ENCODE data around the gene TRPM3. TPM values are rescaled to one million over a fixed set of nuclear protein-coding genes. Genes with fewer than 3 reads are reported as not detected.

Gene TRPM3
- total RNA-seq, 2 experiments from 2014 or later: not detected

GRCh38 chr9:70589571-70590314, 531.7 kb downstream of the TRPM3 start:
- Mint-ChIP-seq H3K4me1 (no peaks in the 10 kb centered on the region), H3K27ac (no peak overlapping the region), H3K27me3 (peaks cover 5% of the 10 kb centered on the region), H3K9me3 (ENCODE audit: low read depth) (no peaks in the 10 kb centered on the region), H3K4me3 (no peak overlapping the region), H3K36me3 (no peaks in the 10 kb centered on the region)
- DNase-seq (no peak), ATAC-seq (no peak)
- CTCF ChIA-PET: interaction anchor here (0.8 to 1.0 kb wide), 2 partner anchors 13 to 16 kb away, joined by 3 read pairs; no protein-coding TSS in a partner anchor

GRCh38 chr9:70588999-70589398, 532.4 kb downstream of the TRPM3 start:
- Mint-ChIP-seq H3K4me3 (no peak overlapping the region), H3K9me3 (ENCODE audit: low read depth) (no peaks in the 10 kb centered on the region), H3K27ac (no peak overlapping the region), H3K4me1 (no peaks in the 10 kb centered on the region), H3K27me3 (peaks cover 5% of the 10 kb centered on the region), H3K36me3 (no peaks in the 10 kb centered on the region)
- no peak for DNase-seq
- CTCF ChIA-PET: interaction anchor here (0.8 to 2.6 kb wide), 2 partner anchors 13 to 15 kb away, joined by 3 to 12 read pairs; no protein-coding TSS in a partner anchor
- ATAC-seq: no peak

DNA sequence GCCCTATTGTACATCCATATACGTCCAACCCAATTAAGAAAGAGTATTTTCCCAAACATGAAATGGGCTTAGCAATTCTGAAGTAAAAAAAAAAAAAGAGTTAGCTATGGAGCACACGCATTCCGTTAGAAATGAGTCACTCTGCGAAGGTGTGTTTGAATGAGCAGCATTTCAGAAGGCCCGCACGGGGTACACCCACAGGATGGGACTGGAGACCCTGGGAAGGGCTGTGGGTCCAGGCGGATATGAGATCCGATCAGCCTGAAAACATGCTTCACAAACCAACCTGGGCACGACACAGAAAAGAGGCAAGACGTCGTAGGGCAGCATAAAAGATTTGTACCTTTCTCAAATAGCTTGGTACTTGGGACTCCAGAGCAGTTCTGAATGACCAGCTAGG, 533.0 kb downstream of the TRPM3 start:
- no peak overlapping the region for H3K27ac Mint-ChIP-seq
- CTCF ChIA-PET: interaction anchor here (2.6 kb wide), 1 partner anchor 14 kb away, joined by 12 read pairs; no protein-coding TSS in a partner anchor

DNA sequence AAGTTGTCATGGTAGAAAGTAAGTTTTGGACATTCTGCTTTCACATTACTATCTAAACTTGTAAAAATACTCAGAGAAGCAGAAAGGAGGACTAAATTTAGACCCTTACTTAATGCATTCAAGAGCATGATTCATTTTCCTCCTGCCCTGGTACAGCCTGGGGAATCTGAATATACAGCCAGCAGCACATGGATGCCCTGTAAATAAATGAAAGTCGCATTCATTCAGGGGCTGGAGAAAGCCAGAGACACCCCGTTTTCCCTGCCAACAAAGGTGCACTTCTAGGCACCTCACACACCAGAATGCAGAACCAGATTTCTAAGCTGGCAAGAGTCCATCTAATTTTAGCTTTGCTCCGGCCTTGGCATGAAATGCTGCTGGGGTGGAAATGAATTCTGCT, 534.2 kb downstream of the TRPM3 start:
- H3K27ac Mint-ChIP-seq: no peak overlapping the region
- H3K27me3 Mint-ChIP-seq: peaks cover 5% of the 10 kb centered on the region
- H3K9me3 Mint-ChIP-seq (ENCODE audit: low read depth): no peaks in the 10 kb centered on the region
- H3K36me3 Mint-ChIP-seq: no peaks in the 10 kb centered on the region
- no peak overlapping the region for H3K4me3 Mint-ChIP-seq
- CTCF ChIA-PET: interaction anchor here (1.3 to 2.6 kb wide), 2 partner anchors 15 to 21 kb away, joined by 3 to 12 read pairs; no protein-coding TSS in a partner anchor
- no peaks in the 10 kb centered on the region for H3K4me1 Mint-ChIP-seq
- no peak for ATAC-seq
- no peak for DNase-seq

More for the DNA sequence above, 533.0 kb downstream of the TRPM3 start:
- Mint-ChIP-seq H3K4me3 (no peak overlapping the region), H3K27me3 (peaks cover 5% of the 10 kb centered on the region), H3K9me3 (ENCODE audit: low read depth) (no peaks in the 10 kb centered on the region), H3K4me1 (no peaks in the 10 kb centered on the region), H3K36me3 (no peaks in the 10 kb centered on the region)
- no peak for ATAC-seq
- DNase-seq: no peak

GRCh38 chr9:70586476-70586875, 534.9 kb downstream of the TRPM3 start:
- Mint-ChIP-seq H3K4me1 (no peaks in the 10 kb centered on the region), H3K27ac (no peak overlapping the region), H3K9me3 (ENCODE audit: low read depth) (no peaks in the 10 kb centered on the region), H3K36me3 (no peaks in the 10 kb centered on the region), H3K27me3 (peaks cover 5% of the 10 kb centered on the region), H3K4me3 (no peak overlapping the region)
- ATAC-seq (no peak), DNase-seq (no peak)
- CTCF ChIA-PET: interaction anchor here (2.2 to 2.6 kb wide), 2 partner anchors 16 kb away, joined by 9 to 12 read pairs; no protein-coding TSS in a partner anchor

- no peaks in the 10 kb centered on the region for H3K27me3 Mint-ChIP-seq
- H3K4me1 Mint-ChIP-seq: no peaks in the 10 kb centered on the region
- H3K4me3 Mint-ChIP-seq: no peak overlapping the region
- CTCF ChIA-PET: interaction anchor here (0.9 to 1.6 kb wide), 2 partner anchors 8 to 21 kb away, joined by 4 to 8 read pairs; no protein-coding TSS in a partner anchor
- no peaks in the 10 kb centered on the region for H3K36me3 Mint-ChIP-seq
- no peak overlapping the region for H3K27ac Mint-ChIP-seq
- no peak for DNase-seq
- no peak for ATAC-seq
- H3K9me3 Mint-ChIP-seq (ENCODE audit: low read depth): no peaks in the 10 kb centered on the region
These were observed 539.5 kb downstream of the TRPM3 start for GRCh38 chr9:70581955-70582350.

- DNase-seq (no peak), ATAC-seq (no peak)
- Mint-ChIP-seq H3K4me1 (no peaks in the 10 kb centered on the region), H3K27ac (no peak overlapping the region), H3K4me3 (no peak overlapping the region), H3K27me3 (no peaks in the 10 kb centered on the region), H3K9me3 (ENCODE audit: low read depth) (no peaks in the 10 kb centered on the region), H3K36me3 (no peaks in the 10 kb centered on the region)
- CTCF ChIA-PET: interaction anchor here (0.9 to 1.6 kb wide), 2 partner anchors 7 to 21 kb away, joined by 4 to 8 read pairs; no protein-coding TSS in a partner anchor
These were observed 540.0 kb downstream of the TRPM3 start for GRCh38 chr9:70581214-70581954.

GRCh38 chr9:70580606-70581195, 540.7 kb downstream of the TRPM3 start:
- no peaks in the 10 kb centered on the region for H3K9me3 Mint-ChIP-seq (ENCODE audit: low read depth)
- no peaks in the 10 kb centered on the region for H3K36me3 Mint-ChIP-seq
- no peak overlapping the region for H3K4me3 Mint-ChIP-seq
- ATAC-seq (no peak), DNase-seq (no peak)
- H3K27ac Mint-ChIP-seq: no peak overlapping the region
- no peaks in the 10 kb centered on the region for H3K27me3 Mint-ChIP-seq
- CTCF ChIA-PET: no interaction called here
- H3K4me1 Mint-ChIP-seq: no peaks in the 10 kb centered on the region

DNA sequence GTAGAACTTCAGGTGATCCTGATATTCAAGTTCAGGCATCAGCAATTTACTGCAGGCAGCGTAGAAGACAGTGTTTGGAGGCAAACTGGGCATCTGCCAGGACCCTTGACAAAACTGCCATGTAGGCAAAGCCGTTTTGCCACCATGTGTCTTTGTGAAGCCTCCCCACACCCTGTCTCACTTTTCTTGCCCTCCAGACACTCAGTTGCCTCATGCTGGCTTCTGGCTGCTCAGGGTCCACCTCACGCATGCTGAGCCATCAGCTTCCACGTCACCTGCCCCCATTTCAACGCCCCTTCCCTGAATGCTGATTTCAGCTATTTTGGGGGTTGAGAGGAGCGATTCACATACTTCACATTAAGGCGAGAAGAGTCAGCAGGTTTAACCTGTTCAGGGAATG, 541.7 kb downstream of the TRPM3 start:
- ATAC-seq: no peak
- DNase-seq: no peak
- no peak overlapping the region for H3K27ac Mint-ChIP-seq
- CTCF ChIA-PET: no interaction called here
- H3K4me3 Mint-ChIP-seq: no peak overlapping the region
- no peaks in the 10 kb centered on the region for H3K4me1 Mint-ChIP-seq
- H3K36me3 Mint-ChIP-seq: no peaks in the 10 kb centered on the region
- no peaks in the 10 kb centered on the region for H3K9me3 Mint-ChIP-seq (ENCODE audit: low read depth)
- H3K27me3 Mint-ChIP-seq: no peaks in the 10 kb centered on the region

DNA sequence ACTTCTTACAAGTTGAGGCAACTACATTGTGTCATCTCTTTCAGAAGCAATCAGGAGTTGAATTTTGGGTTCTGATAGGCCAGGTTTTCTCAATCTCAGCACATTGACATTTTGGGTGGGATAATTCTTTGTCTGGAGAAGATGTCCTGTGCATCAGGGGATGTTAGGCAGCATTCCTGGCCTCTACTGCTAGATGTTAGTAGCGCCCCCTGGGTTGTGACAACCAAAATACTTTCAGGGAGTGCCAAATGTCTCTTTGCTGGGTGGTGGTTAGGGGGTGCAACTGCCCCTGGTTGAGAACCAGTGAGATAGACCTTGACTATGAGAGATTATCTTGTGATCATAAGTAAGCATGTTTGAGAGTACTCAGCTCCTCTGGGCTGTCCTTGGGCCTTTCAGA, 542.7 kb downstream of the TRPM3 start:
- H3K36me3 Mint-ChIP-seq: no peaks in the 10 kb centered on the region
- no peaks in the 10 kb centered on the region for H3K27me3 Mint-ChIP-seq
- no peak for DNase-seq
- no peak overlapping the region for H3K27ac Mint-ChIP-seq
- CTCF ChIA-PET: interaction anchor here (0.7 kb wide), 2 partner anchors 14 to 105 kb away, joined by 3 to 4 read pairs; no protein-coding TSS in a partner anchor
- H3K4me3 Mint-ChIP-seq: no peak overlapping the region
- no peak for ATAC-seq
- no peaks in the 10 kb centered on the region for H3K4me1 Mint-ChIP-seq
- H3K9me3 Mint-ChIP-seq (ENCODE audit: low read depth): no peaks in the 10 kb centered on the region

DNA sequence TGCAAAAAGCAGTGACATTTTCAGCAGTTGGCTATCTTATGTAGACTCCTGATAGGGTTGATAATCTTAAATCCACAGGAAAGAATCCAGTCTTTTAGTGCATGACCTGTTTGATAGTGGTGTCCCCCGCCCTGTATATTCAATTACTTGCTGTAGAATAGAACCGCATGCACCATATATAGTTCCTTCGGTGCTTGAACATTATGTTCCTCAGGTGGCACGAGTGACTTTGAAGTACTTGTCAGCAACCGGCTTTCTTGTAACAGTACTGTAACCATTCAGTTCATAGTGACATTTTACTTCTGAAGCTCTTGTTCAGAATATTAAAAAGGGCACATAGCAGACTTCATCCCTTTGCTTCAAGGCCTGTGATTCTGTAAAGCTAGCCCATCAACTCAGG, 543.8 kb downstream of the TRPM3 start:
- DNase-seq (no peak), ATAC-seq (no peak)
- Mint-ChIP-seq H3K4me3 (no peak overlapping the region), H3K36me3 (no peaks in the 10 kb centered on the region), H3K9me3 (ENCODE audit: low read depth) (no peaks in the 10 kb centered on the region), H3K27me3 (no peaks in the 10 kb centered on the region), H3K4me1 (no peaks in the 10 kb centered on the region), H3K27ac (no peak overlapping the region)
- CTCF ChIA-PET: interaction anchor here (0.9 kb wide), 1 partner anchor 16 kb away, joined by 3 read pairs; no protein-coding TSS in a partner anchor

GRCh38 chr9:70576116-70576515, 545.3 kb downstream of the TRPM3 start:
- H3K36me3 Mint-ChIP-seq: peaks cover 2% of the 10 kb centered on the region
- H3K27me3 Mint-ChIP-seq: no peaks in the 10 kb centered on the region
- no peak for ATAC-seq
- no peak overlapping the region for H3K4me3 Mint-ChIP-seq
- CTCF ChIA-PET: interaction anchor here (0.9 to 1.1 kb wide), 2 partner anchors 13 to 56 kb away, joined by 3 read pairs; no protein-coding TSS in a partner anchor
- DNase-seq: no peak
- H3K27ac Mint-ChIP-seq: no peak overlapping the region
- no peaks in the 10 kb centered on the region for H3K4me1 Mint-ChIP-seq
- H3K9me3 Mint-ChIP-seq (ENCODE audit: low read depth): no peaks in the 10 kb centered on the region

- CTCF ChIA-PET: interaction anchor here (0.9 to 1.7 kb wide), 4 partner anchors 8 to 28 kb away, joined by 3 to 6 read pairs (median 4); no protein-coding TSS in a partner anchor
- peaks cover 2% of the 10 kb centered on the region for H3K36me3 Mint-ChIP-seq
- H3K27me3 Mint-ChIP-seq: no peaks in the 10 kb centered on the region
- DNase-seq (no peak), ATAC-seq (no peak)
- no peaks in the 10 kb centered on the region for H3K4me1 Mint-ChIP-seq
- no peaks in the 10 kb centered on the region for H3K9me3 Mint-ChIP-seq (ENCODE audit: low read depth)
- H3K4me3 Mint-ChIP-seq: no peak overlapping the region
- no peak overlapping the region for H3K27ac Mint-ChIP-seq
These were observed 547.1 kb downstream of the TRPM3 start for GRCh38 chr9:70574151-70574837.

Data from activated CD8-positive, alpha-beta memory T cell treated with anti-CD3 and anti-CD28 coated beads, Interleukin-2, amount 10 ng/mL, durations not matched to agents 7 days and 5 days (primary cell).